H54 (cell line): ENCODE measurements around the gene MRAP2.
"Not testable (repeated sequence)": the region's sequence is repeated elsewhere in the genome, so short reads cannot be mapped to it uniquely, and the experiment has no call there.

Source experiments
- DNase-seq: peaks from one replicate; pipeline ENCODE4 v3.0.0; 2011; ENCODE audit warnings: low spot score, mixed read lengths; ENCODE audit not compliant: insufficient read length
- FAIRE-seq: peaks from 3 replicates; lab custom pipeline; 2011; peaks lifted over from hg19 to GRCh38; lab: Jason Lieb, UNC
- POLR2A ChIP-seq: IDR thresholded peaks from 2 replicates; pipeline ENCODE4 v1.6.1; 2011; ENCODE audit warnings: low read depth, mild to moderate bottlenecking, low read length

MRAP2 gene

DNA sequence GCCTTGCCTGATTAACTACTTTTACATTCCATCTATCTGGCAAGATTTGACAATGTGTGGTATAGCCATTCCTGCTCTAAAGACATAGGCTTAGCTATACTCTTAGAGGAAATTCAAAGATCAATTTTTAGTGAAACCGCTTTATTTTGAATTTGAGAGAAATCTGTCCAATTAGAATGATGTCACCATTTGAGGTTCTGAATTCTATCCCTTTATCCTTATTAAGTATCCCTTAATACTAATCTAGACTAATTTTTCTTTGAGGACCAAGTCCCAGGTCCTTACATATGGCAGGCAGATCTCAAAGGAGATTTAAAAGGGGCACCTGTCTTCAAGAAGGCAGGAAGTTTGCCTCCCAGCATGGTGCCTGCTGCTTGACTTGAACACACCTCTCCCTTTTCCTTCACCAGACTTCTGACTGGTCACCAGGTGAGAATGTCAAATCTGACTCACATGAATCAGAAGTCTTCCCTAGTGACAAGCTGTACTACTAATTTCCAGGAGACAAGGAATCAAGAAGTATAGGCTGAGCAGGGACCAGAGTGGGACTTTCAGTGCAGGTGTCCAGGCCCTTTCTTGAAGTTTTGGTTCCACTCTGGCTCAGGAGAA lies 15.0 kb upstream of the MRAP2 start:
- FAIRE-seq: no peak
- TF ChIP-seq POLR2A: no peak

DNA sequence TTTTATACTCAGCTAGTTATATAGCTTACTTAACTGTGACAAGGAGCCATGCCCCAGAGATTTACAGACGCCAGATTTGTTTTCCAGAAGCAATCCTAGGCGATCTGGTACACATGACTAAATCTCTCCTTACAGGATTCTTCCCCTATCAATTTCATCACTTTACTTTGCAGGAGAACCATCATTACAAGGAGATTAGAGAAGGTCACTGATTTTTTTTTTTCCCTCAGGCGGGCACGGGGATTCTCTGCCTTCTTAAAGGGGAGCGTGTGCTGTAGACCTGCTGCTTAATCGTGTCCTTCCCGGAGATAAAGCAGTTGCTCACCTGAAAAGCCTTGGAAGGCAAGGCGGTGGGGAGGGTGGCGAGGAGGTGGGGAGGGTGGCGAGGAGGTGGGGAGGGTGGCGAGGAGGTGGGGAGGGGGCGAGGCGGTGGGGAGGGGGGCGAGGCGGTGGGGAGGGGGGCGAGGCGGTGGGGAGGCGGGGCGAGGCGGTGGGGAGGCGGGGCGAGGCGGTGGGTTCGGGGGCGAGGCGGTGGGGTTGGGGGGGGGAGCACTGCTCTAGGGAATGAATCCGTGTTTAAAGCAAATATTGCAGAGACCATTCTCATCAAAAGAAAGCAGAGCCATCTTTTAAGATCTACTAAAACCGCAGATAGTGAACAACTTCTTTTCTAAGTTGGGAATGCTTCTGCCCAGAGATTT lies 14.3 kb upstream of the MRAP2 start:
- TF ChIP-seq POLR2A: no peak
- no peak for DNase-seq
- no peak for FAIRE-seq

More for the DNA sequence above, 15.0 kb upstream of the MRAP2 start:
- no peak for DNase-seq

DNA sequence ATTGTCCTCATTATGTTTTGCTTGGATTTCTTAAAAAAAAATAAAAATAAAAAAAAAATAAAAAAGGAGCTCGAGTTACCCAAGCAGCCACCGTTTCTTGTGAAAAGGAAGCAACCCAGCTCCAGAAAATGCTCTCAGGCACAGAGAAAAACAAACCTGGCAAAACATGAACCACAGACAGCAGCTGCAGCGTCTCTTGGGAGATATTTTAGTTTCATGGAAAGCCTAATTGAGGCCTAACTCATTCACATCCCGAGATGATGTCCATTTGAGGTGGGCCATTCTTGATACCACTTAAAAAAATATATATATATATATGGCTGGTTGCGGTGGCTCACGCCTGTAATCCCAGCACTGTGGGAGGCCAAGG lies 13.7 kb upstream of the MRAP2 start:
- TF ChIP-seq POLR2A: no peak
- no peak for FAIRE-seq
- DNase-seq: no peak

DNA sequence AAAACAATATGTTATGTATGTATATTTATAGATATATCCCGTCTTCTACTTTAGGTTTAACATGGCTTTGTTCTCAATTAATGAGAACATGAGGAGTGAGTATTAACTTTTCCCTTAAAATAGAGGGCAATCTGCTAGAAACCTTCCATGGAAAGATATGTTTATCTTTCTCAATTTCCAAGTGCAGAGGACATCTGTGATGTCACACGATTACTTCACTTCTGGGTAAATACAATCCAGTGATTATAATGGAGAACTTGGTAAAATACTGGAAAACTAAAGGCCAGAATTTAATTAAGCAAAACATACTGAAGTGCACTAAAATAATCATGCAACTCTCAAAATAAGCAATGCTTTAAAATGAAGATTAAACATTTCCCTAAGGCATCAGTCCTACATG lies 11.9 kb upstream of the MRAP2 start:
- TF ChIP-seq POLR2A: no peak
- DNase-seq: no peak
- no peak for FAIRE-seq

DNA sequence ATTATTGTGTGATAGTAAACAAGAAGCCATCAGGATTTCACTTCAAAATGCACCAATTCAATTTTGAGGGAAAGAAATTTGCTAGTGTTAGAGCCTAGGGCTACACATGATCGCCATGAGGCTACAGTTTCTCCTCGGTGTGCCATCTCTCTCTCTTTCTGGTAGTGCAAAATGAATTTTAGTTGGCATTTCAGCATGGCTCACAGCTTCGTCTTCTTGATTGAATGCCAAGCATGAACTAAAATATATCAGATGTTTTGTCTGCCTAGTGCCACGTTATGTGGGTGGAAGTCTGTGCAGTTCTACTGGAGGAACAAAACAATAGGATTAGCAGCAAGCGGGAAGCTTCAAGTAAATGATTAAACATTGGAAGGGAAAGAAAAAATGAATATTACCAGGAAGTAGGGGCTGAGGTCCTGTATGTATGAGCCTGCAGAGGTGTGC lies 6.8 kb upstream of the MRAP2 start:
- FAIRE-seq (no peak), DNase-seq (no peak)

DNA sequence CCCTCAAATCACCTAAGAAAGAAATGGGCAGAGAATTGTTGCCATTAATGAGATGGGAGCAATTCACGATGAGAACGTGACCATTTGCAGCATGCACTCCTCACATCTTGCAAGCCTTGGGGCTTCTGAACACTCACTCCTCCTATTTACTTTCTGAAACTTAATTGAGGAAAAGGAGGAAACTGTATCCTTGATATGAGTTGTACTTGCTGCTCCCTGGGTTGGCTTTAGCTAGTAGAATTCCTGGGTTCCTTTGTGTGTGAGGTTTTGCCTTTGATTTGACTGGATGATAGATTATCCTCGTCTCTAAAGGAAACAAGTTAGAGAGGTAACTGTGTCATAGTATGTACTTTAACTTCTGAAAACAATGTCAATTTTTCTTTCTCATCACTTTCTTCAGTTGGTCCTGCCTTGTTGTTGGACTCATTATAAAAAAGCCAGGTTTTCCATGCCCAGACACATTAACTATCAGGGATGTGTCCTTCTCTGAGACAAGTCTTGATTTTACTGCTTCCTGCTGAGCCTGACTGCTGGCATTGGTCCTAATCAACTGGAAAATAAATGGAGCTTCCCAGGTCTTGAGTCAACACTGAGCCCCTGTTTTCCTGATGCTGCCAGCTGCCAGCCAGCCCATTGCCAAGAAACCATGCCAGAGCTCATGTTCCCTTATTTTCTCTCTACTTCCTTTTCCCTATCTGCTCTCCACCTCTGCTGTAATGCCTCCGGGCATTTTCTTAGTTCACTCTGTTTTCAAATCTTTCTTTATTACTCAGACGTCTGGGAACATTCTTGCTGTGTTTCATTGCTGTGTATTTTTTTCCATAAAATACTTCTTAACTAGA lies 6.0 kb upstream of the MRAP2 start:
- DNase-seq (no peak), FAIRE-seq (no peak)

More for the DNA sequence above, 6.8 kb upstream of the MRAP2 start:
- no peak for TF ChIP-seq POLR2A

DNA sequence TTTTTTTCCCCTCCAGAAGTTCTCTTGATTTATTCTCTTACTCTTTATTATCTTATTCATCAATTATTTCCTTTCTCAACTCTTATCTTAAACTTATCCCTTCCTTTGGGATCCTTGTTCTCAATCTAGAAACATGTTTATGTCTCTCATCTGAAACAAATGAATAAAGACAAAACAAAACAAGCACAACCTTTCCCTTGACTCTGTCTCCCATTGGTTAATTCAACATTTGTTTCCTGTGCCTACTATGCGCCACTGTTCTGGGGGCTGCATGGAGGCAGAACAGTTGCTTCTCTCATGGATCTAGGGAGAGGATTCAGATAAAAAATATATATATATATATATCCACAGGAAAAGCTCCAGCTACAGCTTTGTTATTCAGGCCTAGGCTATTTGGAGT lies 5.2 kb upstream of the MRAP2 start:
- TF ChIP-seq POLR2A: no peak
- DNase-seq (no peak), FAIRE-seq (no peak)

More for the DNA sequence above, 6.0 kb upstream of the MRAP2 start:
- no peak for TF ChIP-seq POLR2A

DNA sequence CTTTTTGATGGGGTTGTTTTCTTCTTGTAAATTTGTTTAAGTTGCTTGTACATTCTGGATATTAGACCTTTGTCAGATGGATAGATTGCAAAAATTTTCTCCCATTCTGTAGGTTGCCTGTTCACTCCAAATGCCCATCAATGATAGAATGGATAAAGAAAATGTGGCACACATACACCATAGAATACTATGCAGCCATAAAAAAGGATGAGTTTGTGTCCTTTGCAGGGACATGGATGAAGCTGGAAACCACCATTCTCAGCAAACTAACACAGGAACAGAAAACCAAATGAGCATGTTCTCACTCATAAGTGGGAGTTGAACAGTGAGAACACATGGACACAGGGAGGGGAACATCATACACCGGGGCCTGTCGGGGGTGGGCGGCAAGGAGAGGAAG lies 1.6 kb upstream of the MRAP2 start:
- FAIRE-seq, DNase-seq: not testable (repeated sequence)

DNA sequence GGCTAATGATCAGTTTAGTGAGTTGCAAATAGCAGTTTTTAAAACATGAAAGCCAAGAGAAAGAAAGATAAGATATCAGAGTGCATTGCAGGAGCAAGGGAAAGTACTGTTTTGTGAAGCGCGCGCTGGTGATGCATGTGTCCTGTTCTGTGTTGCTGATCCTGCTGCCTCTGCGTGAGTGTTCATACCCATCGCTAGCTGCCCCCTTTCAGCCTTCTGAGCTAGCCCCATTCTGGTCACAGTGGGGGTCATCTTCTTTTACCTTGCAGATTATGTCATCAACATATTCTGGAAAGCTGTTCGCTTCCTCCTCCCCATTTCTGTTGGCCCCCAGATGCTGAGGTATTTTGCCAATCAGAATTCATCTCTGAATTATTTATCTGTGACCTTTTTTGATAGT lies 1.9 kb downstream of the MRAP2 start:
- FAIRE-seq (no peak), DNase-seq (no peak)
- no peak for TF ChIP-seq POLR2A

DNA sequence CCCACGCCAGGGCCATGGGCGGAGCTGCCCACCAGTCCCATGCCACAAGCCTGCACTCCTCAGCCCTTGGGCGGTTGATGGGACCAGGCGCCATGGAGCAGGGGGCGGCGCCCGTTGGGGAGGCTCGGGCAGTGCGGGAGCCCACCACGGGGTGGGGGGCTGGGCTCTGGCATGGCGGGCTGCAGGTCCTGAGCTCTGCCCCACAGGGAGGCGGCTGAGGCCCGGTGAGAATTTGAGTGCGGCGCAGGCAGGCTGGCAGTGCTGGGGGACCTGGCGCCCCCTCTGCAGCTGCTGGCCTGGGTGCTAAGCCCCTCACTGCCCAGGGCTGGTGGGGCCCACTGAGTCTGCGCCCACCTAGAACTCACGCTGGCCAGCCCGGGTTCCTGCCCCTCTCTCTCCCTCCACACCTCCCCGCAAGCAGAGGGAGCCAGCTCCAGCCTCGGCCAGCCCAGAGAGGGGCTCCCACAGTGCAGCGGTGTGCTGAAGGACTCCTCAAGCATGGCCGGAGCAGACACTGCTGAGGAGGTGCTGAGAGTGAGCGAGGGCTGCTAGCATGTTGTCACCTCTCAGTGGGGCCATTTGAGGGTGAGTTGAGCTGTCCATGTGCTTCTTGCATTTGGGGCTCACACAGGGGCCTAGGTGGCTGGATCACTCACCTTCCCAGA lies 4.0 kb downstream of the MRAP2 start:
- no peak for DNase-seq
- TF ChIP-seq POLR2A: no peak
- no peak for FAIRE-seq

DNA sequence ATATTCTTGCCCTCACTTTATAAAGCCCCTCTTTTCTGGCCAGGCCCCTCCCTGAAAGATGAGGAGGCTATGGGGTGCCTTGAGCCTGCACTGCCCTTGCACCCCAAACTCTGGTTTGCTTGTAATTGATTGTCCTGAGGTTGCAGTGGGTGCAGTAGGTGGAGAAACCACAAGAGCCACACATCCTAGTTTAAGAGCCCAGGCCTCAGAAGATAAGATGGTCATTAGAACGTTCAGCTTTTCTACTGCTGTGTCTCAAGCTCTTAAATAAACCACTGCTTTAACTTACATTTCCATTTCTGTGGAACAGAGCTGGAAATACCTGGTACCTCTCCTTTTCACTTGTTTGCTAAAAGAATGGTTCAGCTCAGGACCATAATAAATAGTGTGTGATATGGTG lies 9.0 kb downstream of the MRAP2 start:
- no peak for TF ChIP-seq POLR2A
- FAIRE-seq (no peak), DNase-seq (no peak)

DNA sequence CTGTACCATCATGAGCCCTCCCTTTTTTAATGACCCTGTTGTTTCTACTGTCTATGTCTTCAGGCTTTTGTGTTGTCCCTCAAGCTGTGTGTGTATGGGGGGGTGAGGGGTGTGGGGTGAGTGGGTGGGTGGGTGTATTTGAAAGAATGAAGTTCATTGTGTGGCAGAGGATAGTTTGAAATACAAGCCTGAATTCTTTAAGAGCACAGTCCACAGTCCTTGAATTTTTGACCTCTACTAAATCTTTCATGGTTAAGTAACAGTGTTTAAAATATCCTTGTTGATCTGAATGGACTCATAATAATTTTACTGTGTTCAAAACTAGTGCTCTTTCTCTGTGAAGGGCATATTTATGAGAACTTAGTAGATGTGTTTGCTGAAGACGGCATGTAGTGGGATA lies 10.0 kb downstream of the MRAP2 start:
- no peak for TF ChIP-seq POLR2A
- no peak for DNase-seq
- no peak for FAIRE-seq

DNA sequence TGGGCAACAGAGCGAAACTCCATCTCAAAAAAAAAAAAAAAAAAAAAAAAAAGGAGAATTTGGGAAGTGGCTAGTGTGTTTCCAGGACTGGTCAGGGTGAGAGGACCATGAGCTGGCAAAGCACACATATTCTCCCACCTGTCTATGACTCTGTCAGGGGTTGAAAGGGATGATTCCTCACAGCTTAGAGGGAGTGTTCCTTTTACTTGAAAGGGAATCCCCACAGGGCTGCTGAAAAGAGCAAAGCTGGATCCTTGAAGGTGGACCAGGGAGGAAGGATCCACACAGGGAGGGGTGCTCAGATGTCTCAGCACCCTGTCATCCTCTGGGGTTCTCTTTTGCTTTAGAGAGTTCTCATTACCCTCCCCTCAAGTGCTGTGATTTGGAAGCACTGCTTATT lies 13.2 kb downstream of the MRAP2 start:
- DNase-seq (no peak), FAIRE-seq (no peak)
- TF ChIP-seq POLR2A: no peak

DNA sequence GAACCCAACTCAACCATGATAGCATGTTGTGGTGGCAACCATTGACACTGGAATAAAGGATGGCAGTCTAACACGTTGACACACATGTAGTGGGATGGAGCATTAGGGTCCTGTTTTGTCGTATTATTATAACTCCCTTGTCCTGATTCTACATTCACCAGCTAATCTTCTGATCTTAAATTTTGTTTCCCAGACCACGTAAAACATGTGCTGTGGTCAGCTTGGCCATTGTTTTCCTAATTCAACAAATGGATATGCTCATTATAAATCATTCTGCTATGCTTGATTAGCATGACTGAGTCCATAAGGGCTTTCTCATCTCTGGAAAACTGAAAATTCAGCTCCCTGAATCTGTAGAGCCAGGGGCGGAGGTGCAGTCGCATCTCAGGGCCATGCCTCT lies 15.0 kb downstream of the MRAP2 start:
- DNase-seq (no peak), FAIRE-seq (no peak)
- no peak for TF ChIP-seq POLR2A
